Measurements from ENCODE around the gene SLX4IP.

The SLX4IP gene

DNA sequence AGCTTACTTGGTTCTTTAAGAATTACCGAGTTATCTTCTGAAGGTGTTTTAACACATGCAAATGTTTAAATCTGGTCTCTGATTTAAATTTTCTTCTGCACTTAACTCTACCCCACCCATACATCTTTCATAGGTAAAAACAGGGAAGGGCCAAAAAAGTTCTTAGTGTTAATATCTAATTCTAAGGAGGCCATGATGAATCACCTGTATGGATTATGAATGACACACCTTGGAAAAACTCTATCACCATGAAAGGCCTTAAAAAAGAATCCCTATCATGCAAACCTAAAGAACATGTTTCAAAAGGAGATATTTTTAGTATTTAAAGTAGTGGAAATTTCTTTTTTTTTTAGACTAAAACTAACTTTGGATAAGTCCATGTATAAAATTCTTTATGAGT is 54.7 kb downstream of the SLX4IP start:
- TF ChIP-seq, protein P1, sequence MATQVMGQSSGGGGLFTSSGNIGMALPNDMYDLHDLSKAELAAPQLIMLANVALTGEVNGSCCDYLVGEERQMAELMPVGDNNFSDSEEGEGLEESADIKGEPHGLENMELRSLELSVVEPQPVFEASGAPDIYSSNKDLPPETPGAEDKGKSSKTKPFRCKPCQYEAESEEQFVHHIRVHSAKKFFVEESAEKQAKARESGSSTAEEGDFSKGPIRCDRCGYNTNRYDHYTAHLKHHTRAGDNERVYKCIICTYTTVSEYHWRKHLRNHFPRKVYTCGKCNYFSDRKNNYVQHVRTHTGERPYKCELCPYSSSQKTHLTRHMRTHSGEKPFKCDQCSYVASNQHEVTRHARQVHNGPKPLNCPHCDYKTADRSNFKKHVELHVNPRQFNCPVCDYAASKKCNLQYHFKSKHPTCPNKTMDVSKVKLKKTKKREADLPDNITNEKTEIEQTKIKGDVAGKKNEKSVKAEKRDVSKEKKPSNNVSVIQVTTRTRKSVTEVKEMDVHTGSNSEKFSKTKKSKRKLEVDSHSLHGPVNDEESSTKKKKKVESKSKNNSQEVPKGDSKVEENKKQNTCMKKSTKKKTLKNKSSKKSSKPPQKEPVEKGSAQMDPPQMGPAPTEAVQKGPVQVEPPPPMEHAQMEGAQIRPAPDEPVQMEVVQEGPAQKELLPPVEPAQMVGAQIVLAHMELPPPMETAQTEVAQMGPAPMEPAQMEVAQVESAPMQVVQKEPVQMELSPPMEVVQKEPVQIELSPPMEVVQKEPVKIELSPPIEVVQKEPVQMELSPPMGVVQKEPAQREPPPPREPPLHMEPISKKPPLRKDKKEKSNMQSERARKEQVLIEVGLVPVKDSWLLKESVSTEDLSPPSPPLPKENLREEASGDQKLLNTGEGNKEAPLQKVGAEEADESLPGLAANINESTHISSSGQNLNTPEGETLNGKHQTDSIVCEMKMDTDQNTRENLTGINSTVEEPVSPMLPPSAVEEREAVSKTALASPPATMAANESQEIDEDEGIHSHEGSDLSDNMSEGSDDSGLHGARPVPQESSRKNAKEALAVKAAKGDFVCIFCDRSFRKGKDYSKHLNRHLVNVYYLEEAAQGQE (IDR thresholded peaks at IDR 0.05; ENCODE audit: insufficient read depth in 1 of 2, low read depth in 2 of 2, low read length in 2 of 2) = no peak
- no peak for TF ChIP-seq POLR2AphosphoS5 (IDR thresholded peaks at IDR 0.05; ENCODE audit: low read depth, low read length)
- no peak for TF ChIP-seq FOXP2 (optimal IDR thresholded peaks at IDR 0.05; ENCODE audit: borderline replicate concordance, extremely low read depth, extremely low read length, insufficient read depth)
- TF ChIP-seq SIN3A (IDR thresholded peaks at IDR 0.05; ENCODE audit: borderline replicate concordance, insufficient read depth, low read length) = no peak
- no peak for TF ChIP-seq TAF1 (IDR thresholded peaks at IDR 0.05; ENCODE audit: borderline replicate concordance, insufficient read depth, low read length)

DNA sequence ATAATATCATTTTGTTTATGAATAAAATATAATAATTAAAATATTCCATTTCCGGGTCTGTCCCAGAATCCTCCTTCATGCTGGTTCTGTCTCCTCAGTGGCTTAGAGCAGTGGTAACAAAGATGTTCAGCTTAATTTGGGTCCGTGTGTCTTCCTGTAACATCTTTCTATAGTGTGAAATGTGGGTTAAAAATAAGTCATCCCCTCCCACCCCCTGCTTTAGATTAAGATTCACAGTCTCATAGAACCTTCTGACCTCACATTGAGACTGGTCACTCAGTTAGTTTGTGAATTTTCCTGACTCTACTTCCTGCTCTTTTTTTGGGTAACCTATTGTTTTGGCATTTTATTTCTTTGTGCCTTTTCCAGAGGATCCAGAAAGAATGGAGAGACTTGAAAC is 55.2 kb downstream of the SLX4IP start:
- TF ChIP-seq FOXP2 (optimal IDR thresholded peaks at IDR 0.05; ENCODE audit: borderline replicate concordance, extremely low read depth, extremely low read length, insufficient read depth) = no peak

DNA sequence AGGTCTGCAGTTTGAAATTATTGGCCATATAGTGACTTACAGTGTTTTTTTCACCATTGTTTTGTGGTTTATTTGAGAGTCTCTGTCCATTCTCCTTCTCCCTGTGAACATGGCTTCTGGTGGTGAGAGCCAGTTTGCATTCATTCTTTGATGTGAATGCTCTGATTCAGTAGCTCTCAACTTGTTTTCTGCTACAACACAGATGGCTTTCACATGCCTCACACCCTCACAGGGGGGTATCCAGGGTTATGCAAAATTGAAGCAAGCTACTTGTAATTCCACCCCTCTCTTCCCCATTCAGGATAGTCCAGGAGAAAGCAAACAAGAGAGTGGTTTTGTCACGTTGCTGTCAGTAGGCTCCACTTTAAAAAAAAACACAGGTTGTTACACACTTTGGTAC is 55.6 kb downstream of the SLX4IP start:
- TF ChIP-seq FOXP2 (optimal IDR thresholded peaks at IDR 0.05; ENCODE audit: borderline replicate concordance, extremely low read depth, extremely low read length, insufficient read depth) (no peak), SIN3A (IDR thresholded peaks at IDR 0.05; ENCODE audit: borderline replicate concordance, insufficient read depth, low read length) (no peak), TAF1 (IDR thresholded peaks at IDR 0.05; ENCODE audit: borderline replicate concordance, insufficient read depth, low read length) (no peak), POLR2AphosphoS5 (IDR thresholded peaks at IDR 0.05; ENCODE audit: low read depth, low read length) (no peak)
- TF ChIP-seq, protein P1 (IDR thresholded peaks at IDR 0.05; ENCODE audit: insufficient read depth in 1 of 2, low read depth in 2 of 2, low read length in 2 of 2) = no peak

DNA sequence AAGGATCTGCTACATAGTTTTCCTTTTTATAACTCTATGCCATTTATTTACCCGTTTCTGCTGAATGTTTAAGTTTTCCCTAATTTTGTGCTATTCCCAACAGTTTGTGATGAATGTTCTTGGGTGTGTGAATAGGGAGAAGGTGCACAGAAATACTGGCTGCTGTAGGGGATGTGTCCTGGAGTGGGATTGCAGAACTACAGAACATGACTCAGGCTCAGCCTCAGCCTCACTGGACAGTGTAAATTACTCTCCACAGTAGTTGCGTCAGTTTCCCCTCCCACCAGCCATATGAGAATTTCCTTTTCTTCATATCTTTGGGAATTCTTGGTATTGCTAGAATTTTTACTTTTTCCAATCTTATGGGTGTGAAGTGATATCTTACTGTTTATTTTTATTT is 57.0 kb downstream of the SLX4IP start:
- TF ChIP-seq POLR2AphosphoS5 (IDR thresholded peaks at IDR 0.05; ENCODE audit: low read depth, low read length) (no peak), FOXP2 (optimal IDR thresholded peaks at IDR 0.05; ENCODE audit: borderline replicate concordance, extremely low read depth, extremely low read length, insufficient read depth) (no peak), TAF1 (IDR thresholded peaks at IDR 0.05; ENCODE audit: borderline replicate concordance, insufficient read depth, low read length) (no peak), SIN3A (IDR thresholded peaks at IDR 0.05; ENCODE audit: borderline replicate concordance, insufficient read depth, low read length) (no peak)
- TF ChIP-seq, protein P1 (IDR thresholded peaks at IDR 0.05; ENCODE audit: insufficient read depth in 1 of 2, low read depth in 2 of 2, low read length in 2 of 2) = no peak

DNA sequence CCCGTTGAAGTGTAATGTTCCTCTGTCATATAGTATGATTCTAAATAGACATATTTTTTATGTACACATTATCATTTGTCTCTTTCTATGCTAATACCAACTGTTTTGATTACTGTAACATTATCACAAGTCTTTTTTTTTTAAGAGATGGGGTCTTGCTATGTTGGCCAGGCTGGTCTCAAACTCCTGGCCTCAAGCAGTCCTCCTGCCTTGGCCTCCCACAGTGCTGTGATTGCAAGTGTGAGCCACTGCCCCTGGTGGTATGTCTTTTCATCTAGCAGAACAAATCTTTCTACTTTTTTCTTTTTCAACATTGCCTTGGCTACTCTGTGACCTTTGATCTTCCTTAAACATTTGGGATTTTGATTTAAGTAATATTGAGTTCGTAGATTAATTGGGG is 57.7 kb downstream of the SLX4IP start:
- TF ChIP-seq TAF1 (IDR thresholded peaks at IDR 0.05; ENCODE audit: borderline replicate concordance, insufficient read depth, low read length) (no peak), FOXP2 (optimal IDR thresholded peaks at IDR 0.05; ENCODE audit: borderline replicate concordance, extremely low read depth, extremely low read length, insufficient read depth) (no peak), SIN3A (IDR thresholded peaks at IDR 0.05; ENCODE audit: borderline replicate concordance, insufficient read depth, low read length) (no peak), POLR2AphosphoS5 (IDR thresholded peaks at IDR 0.05; ENCODE audit: low read depth, low read length) (no peak)
- TF ChIP-seq, protein P1 (IDR thresholded peaks at IDR 0.05; ENCODE audit: insufficient read depth in 1 of 2, low read depth in 2 of 2, low read length in 2 of 2) = no peak

Measured in PFSK-1 (cell line).